IMR-90 (cell line): Measurements from ENCODE around the gene GAPVD1. TPM values are rescaled to one million over a fixed set of nuclear protein-coding genes. Genes with fewer than 3 reads are reported as not detected.
A peak's percentile ranks its signal among the peaks of the same experiment; 100 is the strongest.

Source experiments
- ATAC-seq: fragments of 200-7000 bp; cut with Tn5 transposase; 2 replicates; pipeline ENCODE4 v1.9.1; 2020; ENCODE audit warnings: low read depth, mild to moderate bottlenecking, moderate library complexity
- BruUV-seq: library from RNA; stranded (reverse); fragments of 400-500 nt; replicated peaks from 2 replicates; lab custom pipeline; 2021; lab: Mats Ljungman, UMichigan
- CTCF ChIA-PET: fragments of 300-600 bp; formaldehyde crosslinking; extraction: SDS; loops from one replicate; lab custom pipeline; 2021; ENCODE audit warnings: antibody characterized with exemption; lab: Yijun Ruan, JAX
- POLR2A ChIA-PET: fragments of 300-600 bp; sonication (Branson Sonifier 250); formaldehyde crosslinking; loops from one replicate; lab custom pipeline; 2022; ENCODE audit warnings: antibody characterized with exemption; ENCODE audit not compliant: unreplicated experiment; lab: Charles Lee
- DNase-seq: peaks from one replicate; pipeline ENCODE4 v3.0.0; 2013
- H2AFZ ChIP-seq: replicated peaks from 2 replicates; pipeline ENCODE3; 2013; ENCODE audit warnings: low read length, mild to moderate bottlenecking; ENCODE audit not compliant: poor library complexity
- H2AK5ac ChIP-seq: 2 replicates; pipeline ENCODE4 v1.6.1; 2013; ENCODE audit warnings: low read depth, low read length, inconsistent platforms
- H2AK9ac ChIP-seq: replicated peaks from 2 replicates; pipeline ENCODE3; 2013; ENCODE audit warnings: mild to moderate bottlenecking, low read depth, low read length, moderate library complexity; ENCODE audit not compliant: poor library complexity
- H2BK120ac ChIP-seq: 2 replicates; pipeline ENCODE4 v1.6.1; 2013; ENCODE audit warnings: low read depth, low read length, inconsistent platforms
- H2BK15ac ChIP-seq: 3 replicates; pipeline ENCODE4 v1.6.1; 2013; ENCODE audit warnings: low read depth, low read length, inconsistent platforms
- H2BK20ac ChIP-seq: 2 replicates; pipeline ENCODE4 v1.6.1; 2013; ENCODE audit warnings: low read depth, mild to moderate bottlenecking, inconsistent platforms, low read length, moderate library complexity
- H2BK5ac ChIP-seq: 2 replicates; pipeline ENCODE4 v1.6.1; 2013; ENCODE audit warnings: mild to moderate bottlenecking, low read depth, low read length, inconsistent platforms; ENCODE audit not compliant: poor library complexity, severe bottlenecking
- H3K14ac ChIP-seq: replicated peaks from 2 replicates; pipeline ENCODE4 v1.6.1; 2013; ENCODE audit warnings: low read depth, low read length, inconsistent platforms
- H3K18ac ChIP-seq: 2 replicates; pipeline ENCODE4 v1.6.1; 2013; ENCODE audit warnings: low read depth, low read length, control low read depth
- H3K23ac ChIP-seq: 2 replicates; pipeline ENCODE4 v1.6.1; 2013; ENCODE audit warnings: low read depth, low read length, inconsistent platforms
- H3K27ac ChIP-seq: 2 replicates; pipeline ENCODE4 v1.5.1; 2013; ENCODE audit warnings: mild to moderate bottlenecking, control low read depth, low read length; ENCODE audit not compliant: insufficient read depth
- H3K27me3 ChIP-seq: 2 replicates; pipeline ENCODE4 v1.6.1; 2013; ENCODE audit warnings: low read length; ENCODE audit not compliant: control insufficient read depth, insufficient read depth
- H3K36me3 ChIP-seq: 2 replicates; pipeline ENCODE4 v1.6.1; 2013; ENCODE audit warnings: low read length, mixed read lengths; ENCODE audit not compliant: control insufficient read depth, insufficient read depth
- H3K4ac ChIP-seq: 2 replicates; pipeline ENCODE4 v1.6.1; 2013; ENCODE audit warnings: low read depth, low read length, inconsistent platforms
- H3K4me1 ChIP-seq: 2 replicates; pipeline ENCODE4 v1.6.1; 2013; ENCODE audit warnings: low read length, mixed read lengths; ENCODE audit not compliant: control insufficient read depth, insufficient read depth
- H3K4me2 ChIP-seq: 2 replicates; pipeline ENCODE4 v1.6.1; 2013; ENCODE audit warnings: low read depth, mild to moderate bottlenecking, control low read depth, low read length, moderate library complexity
- H3K4me3 ChIP-seq: 2 replicates; pipeline ENCODE4 v1.5.1; 2013; ENCODE audit warnings: low read depth, mild to moderate bottlenecking, control low read depth, low read length, moderate library complexity; ENCODE audit not compliant: insufficient read depth
- H3K56ac ChIP-seq: 2 replicates; pipeline ENCODE4 v1.6.1; 2013; ENCODE audit warnings: low read length, inconsistent platforms; ENCODE audit not compliant: insufficient read depth; ENCODE audit errors: extremely low read depth
- H3K79me1 ChIP-seq, 2 experiments: 2 replicates each; pipeline ENCODE4 v1.6.1; 2013; ENCODE audit warnings: low read length in 2 of 2, inconsistent platforms in 1 of 2, low read depth in 1 of 2
- H3K9ac ChIP-seq: 2 replicates; pipeline ENCODE4 v1.6.1; 2013; ENCODE audit warnings: low read depth, low read length, control low read depth
- H3K9me1 ChIP-seq: 2 replicates; pipeline ENCODE4 v1.6.1; 2013; ENCODE audit warnings: low read length, inconsistent platforms; ENCODE audit not compliant: insufficient read depth
- H3K9me3 ChIP-seq: 2 replicates; pipeline ENCODE4 v1.6.1; 2013; ENCODE audit warnings: low read length; ENCODE audit not compliant: control insufficient read depth, insufficient read depth
- H4K20me1 ChIP-seq: 2 replicates; pipeline ENCODE4 v1.6.1; 2013; ENCODE audit warnings: low read length, inconsistent platforms; ENCODE audit not compliant: insufficient read depth
- H4K5ac ChIP-seq: 2 replicates; pipeline ENCODE4 v1.6.1; 2013; ENCODE audit warnings: mild to moderate bottlenecking, low read depth, low read length, control low read depth
- H4K8ac ChIP-seq, 2 experiments: 2 replicates each; pipeline ENCODE4 v1.6.1; 2013; ENCODE audit warnings: low read depth in 2 of 2, low read length in 2 of 2, control low read depth in 1 of 2, inconsistent platforms in 1 of 2
- H4K91ac ChIP-seq: 2 replicates; pipeline ENCODE4 v1.6.1; 2013; ENCODE audit warnings: low read depth, low read length, inconsistent platforms; ENCODE audit not compliant: insufficient read depth
- BHLHE40 ChIP-seq: fragments of 150-350 bp; IDR thresholded peaks from 2 replicates; pipeline ENCODE4 v1.6.1; 2016; ENCODE audit warnings: mild to moderate bottlenecking, low read depth, low read length
- CEBPB ChIP-seq: IDR thresholded peaks from 2 replicates; pipeline ENCODE4 v1.6.1; 2012; ENCODE audit warnings: low read depth, low read length, improper control_type of control experiment
- MAFK ChIP-seq: IDR thresholded peaks from 2 replicates; pipeline ENCODE4 v1.6.1; 2012; ENCODE audit warnings: low read depth, low read length, improper control_type of control experiment
- RFX5 ChIP-seq: IDR thresholded peaks from 2 replicates; pipeline ENCODE4 v1.8.0; 2012; ENCODE audit warnings: low read depth, mild to moderate bottlenecking, low read length, moderate library complexity
- WGBS, 2 experiments: methylation state at CpG; one replicate each; pipeline versions ENCODE4 v1.1.5 to v1.1.7; 2013; ENCODE audit warnings: missing lambda C conversion rate in 2 of 2; ENCODE audit not compliant: insufficient read length in 1 of 2; ENCODE audit errors: extremely low coverage in 2 of 2; 5-methylcytosine and 5-hydroxymethylcytosine counted together
- dilution Hi-C: fragments of 300-500 bp; cut with HindIII; formaldehyde crosslinking; loops from one replicate; pipeline ENCODE4 v1.14.3; 2018; ENCODE audit warnings: low sequenced_read_pairs; ENCODE audit not compliant: unreplicated experiment
- in situ Hi-C: fragments of 300-500 bp; cut with MboI; formaldehyde crosslinking; loops from 3 replicates; pipeline ENCODE4 v1.14.3; 2019; ENCODE audit warnings: low sequenced_read_pairs, inconsistent platforms, mixed read lengths
- intact Hi-C: fragments of 100-400 bp; cut with micrococcal nuclease; formaldehyde crosslinking; loops from 2 replicates; pipeline ENCODE4 v1.10.0; 2022
- polyA plus RNA-seq, 3 experiments: library from polyadenylated mRNA; depleted of rRNA; stranded (reverse); fragments of >200 nt; gene quantifications; 2 replicates each; pipeline ENCODE4 v1.2.3, GENCODE V29; 2012; ENCODE audit warnings: low replicate concordance in 1 of 3
- total RNA-seq: library from RNA; depleted of rRNA; stranded (reverse); fragments of >200 nt; gene quantifications from 2 replicates; pipeline ENCODE4 v1.2.3, GENCODE V29; 2012
- TF ChIP-seq, protein P1 (sequence below): fragments of 150-350 bp; IDR thresholded peaks from 2 replicates; pipeline ENCODE4 v1.6.1; 2016; ENCODE audit warnings: low read depth, mild to moderate bottlenecking, low read length, moderate library complexity, borderline replicate concordance

Gene GAPVD1
- total and polyA plus RNA-seq, 2 of the 4 experiments (the other 2 are of a cell fraction): 13.8 to 50.9 TPM

DNA sequence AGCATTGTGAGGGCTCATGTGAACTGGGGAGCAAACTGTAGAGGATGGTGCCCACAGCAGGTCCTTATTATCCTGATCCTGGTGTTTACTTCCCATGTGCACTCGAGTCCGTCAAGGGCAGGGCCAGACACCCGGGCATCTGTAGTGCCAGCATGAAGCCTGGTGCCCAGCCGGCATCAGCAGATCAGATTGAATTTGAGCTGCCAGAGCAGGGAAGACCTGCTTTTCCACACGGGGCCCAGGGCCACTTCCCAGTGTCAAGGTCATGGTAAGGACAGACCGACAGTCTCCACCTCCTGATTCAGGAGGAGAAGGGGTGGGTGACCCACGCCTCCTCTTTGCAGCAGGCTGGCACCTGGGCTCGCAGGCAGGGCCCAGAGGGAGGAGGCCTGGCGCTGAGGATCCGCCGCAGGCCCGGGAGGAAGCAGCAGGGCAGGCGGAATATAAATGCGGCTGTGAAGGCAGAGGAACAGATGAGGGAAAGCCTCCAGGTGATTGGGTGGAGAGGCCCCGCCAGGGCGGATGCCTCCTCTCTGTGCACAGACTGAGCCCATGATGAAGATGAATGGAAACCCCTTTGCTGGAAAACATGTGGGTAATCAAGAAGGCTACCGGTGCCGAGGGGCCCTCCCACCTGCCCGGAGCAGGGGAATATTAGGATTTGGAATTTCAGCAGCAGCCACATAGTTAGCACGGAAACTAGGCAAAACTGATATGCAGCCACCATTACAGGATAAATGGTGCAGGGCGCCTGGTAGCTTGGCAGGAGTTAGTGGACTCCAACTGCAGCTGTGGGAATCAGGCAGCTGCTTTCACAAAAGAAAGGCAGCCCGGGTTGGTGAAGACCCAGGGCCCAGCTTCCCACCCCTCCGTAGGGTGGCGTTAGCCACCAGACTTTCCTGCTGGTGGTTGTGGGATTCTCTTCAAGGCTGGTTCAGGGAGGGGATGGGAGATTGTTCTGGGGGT, 114.9 kb downstream of the GAPVD1 start (continued):
- no peak for TF ChIP-seq CEBPB
- no peak for TF ChIP-seq MAFK

DNA sequence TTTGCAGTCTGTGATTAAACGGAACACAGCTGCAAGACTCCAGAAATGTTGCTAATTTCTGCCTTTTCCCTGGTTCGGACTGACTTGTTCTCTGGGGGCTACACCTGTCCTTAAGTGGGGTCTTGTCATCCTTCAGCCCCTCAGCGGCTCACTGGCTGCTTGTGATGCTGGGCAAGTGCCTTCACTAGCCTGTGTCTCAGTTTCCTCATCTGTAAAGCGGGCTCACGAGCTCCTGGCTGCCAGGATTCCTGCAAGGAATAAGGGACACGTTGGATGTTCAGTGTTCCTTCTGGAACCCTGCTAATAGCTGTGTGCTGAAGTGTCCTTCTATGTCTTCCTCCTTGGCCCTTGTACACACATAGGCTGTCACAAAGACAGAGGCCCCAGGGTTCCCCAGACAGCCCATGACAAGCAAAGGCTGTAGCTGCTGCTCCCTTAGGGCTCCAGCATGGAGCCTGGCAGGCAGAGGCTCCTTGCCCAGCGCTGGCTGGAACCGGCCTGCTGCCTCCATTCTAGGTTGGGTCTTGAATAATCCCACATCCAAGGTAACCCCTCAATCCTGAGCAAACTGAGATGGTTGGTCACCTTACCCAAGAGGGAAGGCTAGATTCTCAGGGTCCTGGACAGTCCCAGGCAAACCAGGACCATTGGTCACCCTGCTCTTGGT, 116.1 kb downstream of the GAPVD1 start:
- Histone ChIP-seq H2BK15ac (no peak overlapping the region), H3K4me2 (no peak overlapping the region), H2BK5ac (no peak overlapping the region), H2BK120ac (no peak overlapping the region), H4K91ac (no peak overlapping the region), H2AK5ac (no peak overlapping the region), H3K23ac (0 out of 2 replicates have a peak overlapping the region, but pooled peaks have one; percentile 24), H3K36me3 (no peaks in the 10 kb centered on the region), H3K56ac (no peak overlapping the region), H3K4me3 (no peak overlapping the region), H2AFZ (no peak overlapping the region), H3K14ac (no peak overlapping the region), H3K79me1 (no peaks in the 10 kb centered on the region), H3K18ac (no peak overlapping the region), H3K9me1 (no peaks in the 10 kb centered on the region), H3K4ac (no peak overlapping the region), H2AK9ac (no peak overlapping the region), H3K9me3 (no peaks in the 10 kb centered on the region), H3K27me3 (peaks cover 17% of the 10 kb centered on the region; the same call in 1 of the 2 replicates), H4K8ac (no peak overlapping the region), H3K4me1 (no peaks in the 10 kb centered on the region), H2BK20ac (no peak overlapping the region), H4K5ac (no peak overlapping the region), H3K9ac (no peak overlapping the region), H3K27ac (no peak overlapping the region), H4K20me1 (no peaks in the 10 kb centered on the region)
- 60% methylated on average over 4 of the region's 8 CpGs; no CpG with 5 or more reads in 1 of the 2 experiments for WGBS, 2 experiments
- TF ChIP-seq CEBPB (no peak), MAFK (no peak), BHLHE40 (no peak), RFX5 (no peak)
- TF ChIP-seq, protein P1, sequence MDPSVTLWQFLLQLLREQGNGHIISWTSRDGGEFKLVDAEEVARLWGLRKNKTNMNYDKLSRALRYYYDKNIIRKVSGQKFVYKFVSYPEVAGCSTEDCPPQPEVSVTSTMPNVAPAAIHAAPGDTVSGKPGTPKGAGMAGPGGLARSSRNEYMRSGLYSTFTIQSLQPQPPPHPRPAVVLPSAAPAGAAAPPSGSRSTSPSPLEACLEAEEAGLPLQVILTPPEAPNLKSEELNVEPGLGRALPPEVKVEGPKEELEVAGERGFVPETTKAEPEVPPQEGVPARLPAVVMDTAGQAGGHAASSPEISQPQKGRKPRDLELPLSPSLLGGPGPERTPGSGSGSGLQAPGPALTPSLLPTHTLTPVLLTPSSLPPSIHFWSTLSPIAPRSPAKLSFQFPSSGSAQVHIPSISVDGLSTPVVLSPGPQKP: no peak
- intact Hi-C loops (no loop called here), in situ Hi-C loops (no loop called here), dilution Hi-C loops (no loop called here)
- ATAC-seq (no peak), DNase-seq (no peak)
- no TSS peak for BruUV-seq
- CTCF ChIA-PET: interaction anchor here (0.6 to 2.0 kb wide), 2 partner anchors 525 to 588 kb away, joined by 4 to 6 read pairs; partner anchors contain the start of gene WDR38
- POLR2A ChIA-PET: no interaction called here
